ENCODE measurements around the gene PLCB1.

Gene PLCB1

GRCh38 chr20:8129211-8129976 is 2.7 kb upstream of the PLCB1 start:
- no peak for DNase-seq (ENCODE audit: low spot score)

- DNase-seq (ENCODE audit: low spot score): no peak
These were observed 1.1 kb upstream of the PLCB1 start for GRCh38 chr20:8130840-8131526.

- DNase-seq (ENCODE audit: low spot score): no peak
These were observed 631 bp downstream of the PLCB1 start for GRCh38 chr20:8132484-8133309.

GRCh38 chr20:8133310-8133768 is 1.3 kb downstream of the PLCB1 start:
- no peak for DNase-seq (ENCODE audit: low spot score)

- DNase-seq (ENCODE audit: low spot score): no peak
These were observed 1.9 kb downstream of the PLCB1 start for GRCh38 chr20:8133851-8134451.

- DNase-seq (ENCODE audit: low spot score): no peak
These were observed 7.8 kb downstream of the PLCB1 start for GRCh38 chr20:8139899-8140298.

GRCh38 chr20:8143474-8143873 is 11.4 kb downstream of the PLCB1 start:
- no peak for DNase-seq (ENCODE audit: low spot score)

GRCh38 chr20:8144282-8145245 is 12.5 kb downstream of the PLCB1 start:
- DNase-seq (ENCODE audit: low spot score): no peak

GRCh38 chr20:8145246-8146168 is 13.4 kb downstream of the PLCB1 start:
- DNase-seq (ENCODE audit: low spot score): no peak

GRCh38 chr20:8147476-8147875 is 15.4 kb downstream of the PLCB1 start:
- no peak for DNase-seq (ENCODE audit: low spot score)

- no peak for DNase-seq (ENCODE audit: low spot score)
These were observed 16.4 kb downstream of the PLCB1 start for GRCh38 chr20:8148501-8148900.

GRCh38 chr20:8150591-8150990 is 18.5 kb downstream of the PLCB1 start:
- no peak for DNase-seq (ENCODE audit: low spot score)

- DNase-seq (ENCODE audit: low spot score): no peak
These were observed 19.3 kb downstream of the PLCB1 start for GRCh38 chr20:8151372-8151771.

GRCh38 chr20:8152183-8152582 is 20.1 kb downstream of the PLCB1 start:
- DNase-seq (ENCODE audit: low spot score): no peak

GRCh38 chr20:8152847-8153246 is 20.8 kb downstream of the PLCB1 start:
- no peak for DNase-seq (ENCODE audit: low spot score)

GRCh38 chr20:8153281-8153908 is 21.3 kb downstream of the PLCB1 start:
- DNase-seq (ENCODE audit: low spot score): no peak

- no peak for DNase-seq (ENCODE audit: low spot score)
These were observed 22.6 kb downstream of the PLCB1 start for GRCh38 chr20:8154638-8155037.

- DNase-seq (ENCODE audit: low spot score): no peak
These were observed 23.2 kb downstream of the PLCB1 start for GRCh38 chr20:8155229-8155628.

GRCh38 chr20:8155812-8156211 is 23.7 kb downstream of the PLCB1 start:
- DNase-seq (ENCODE audit: low spot score): no peak
